ENCODE data around the gene ME3.
"Not testable (repeated sequence)": the region's sequence is repeated elsewhere in the genome, so short reads cannot be mapped to it uniquely, and the experiment has no call there.

ME3 gene

GRCh38 chr11:86575208-86575855 is 97.1 kb downstream of the ME3 start:
- 100% methylated on average over 3 of the region's 7 CpGs; no CpG with 5 or more reads in 1 of the 2 experiments for WGBS, 2 experiments (ENCODE audit: insufficient coverage in 2 of 2)
- H3K4me3 ChIP-seq (ENCODE audit: extremely low read depth, insufficient read depth, low read length, poor library complexity, severe bottlenecking) = no peak overlapping the region
- no peaks in the 10 kb centered on the region for H3K36me3 ChIP-seq (ENCODE audit: control insufficient read depth, insufficient read depth, low read length)
- peaks cover 20% of the 10 kb centered on the region for H3K4me1 ChIP-seq (ENCODE audit: control insufficient read depth, insufficient read depth, low read length, poor library complexity, severe bottlenecking)
- no peaks in the 10 kb centered on the region for H3K9me3 ChIP-seq (ENCODE audit: control insufficient read depth, low read length)
- no peak overlapping the region for H3K27ac ChIP-seq (ENCODE audit: low read depth, low read length, severe bottlenecking)

- H3K9me3 ChIP-seq (ENCODE audit: control insufficient read depth, low read length) = no peaks in the 10 kb centered on the region
- no peak overlapping the region for H3K4me3 ChIP-seq (ENCODE audit: extremely low read depth, insufficient read depth, low read length, poor library complexity, severe bottlenecking)
- H3K36me3 ChIP-seq (ENCODE audit: control insufficient read depth, insufficient read depth, low read length) = no peaks in the 10 kb centered on the region
- peaks cover 20% of the 10 kb centered on the region for H3K4me1 ChIP-seq (ENCODE audit: control insufficient read depth, insufficient read depth, low read length, poor library complexity, severe bottlenecking)
- 76 to 77% methylated on average over 5 of the region's 5 CpGs for WGBS, 2 experiments (ENCODE audit: insufficient coverage in 2 of 2)
- no peak overlapping the region for H3K27ac ChIP-seq (ENCODE audit: low read depth, low read length, severe bottlenecking)
These were observed 97.8 kb downstream of the ME3 start for GRCh38 chr11:86574493-86575207.

- WGBS, 2 experiments (ENCODE audit: insufficient coverage in 2 of 2) = 53 to 61% methylated on average over 5 of the region's 5 CpGs
- Histone ChIP-seq H3K27ac (ENCODE audit: low read depth, low read length, severe bottlenecking) (no peak overlapping the region), H3K9me3 (ENCODE audit: control insufficient read depth, low read length) (no peaks in the 10 kb centered on the region), H3K36me3 (ENCODE audit: control insufficient read depth, insufficient read depth, low read length) (no peaks in the 10 kb centered on the region), H3K4me1 (ENCODE audit: control insufficient read depth, insufficient read depth, low read length, poor library complexity, severe bottlenecking) (peaks cover 10% of the 10 kb centered on the region), H3K4me3 (ENCODE audit: extremely low read depth, insufficient read depth, low read length, poor library complexity, severe bottlenecking) (no peak overlapping the region)
These were observed 101.0 kb downstream of the ME3 start for GRCh38 chr11:86571273-86571948.

GRCh38 chr11:86570451-86570850 is 102.0 kb downstream of the ME3 start:
- Histone ChIP-seq H3K27ac (ENCODE audit: low read depth, low read length, severe bottlenecking) (no peak overlapping the region), H3K9me3 (ENCODE audit: control insufficient read depth, low read length) (no peaks in the 10 kb centered on the region), H3K36me3 (ENCODE audit: control insufficient read depth, insufficient read depth, low read length) (no peaks in the 10 kb centered on the region), H3K4me1 (ENCODE audit: control insufficient read depth, insufficient read depth, low read length, poor library complexity, severe bottlenecking) (peaks cover 6% of the 10 kb centered on the region), H3K4me3 (ENCODE audit: extremely low read depth, insufficient read depth, low read length, poor library complexity, severe bottlenecking) (no peak overlapping the region)
- WGBS, 2 experiments (ENCODE audit: insufficient coverage in 2 of 2) = 100% methylated on average over 1 of the region's 3 CpGs

- H3K36me3 ChIP-seq (ENCODE audit: control insufficient read depth, insufficient read depth, low read length) = no peaks in the 10 kb centered on the region
- H3K27ac ChIP-seq (ENCODE audit: low read depth, low read length, severe bottlenecking) = no peak overlapping the region
- H3K9me3 ChIP-seq (ENCODE audit: control insufficient read depth, low read length) = no peaks in the 10 kb centered on the region
- peaks cover 6% of the 10 kb centered on the region for H3K4me1 ChIP-seq (ENCODE audit: control insufficient read depth, insufficient read depth, low read length, poor library complexity, severe bottlenecking)
- WGBS, 2 experiments (ENCODE audit: insufficient coverage in 2 of 2) = 92 to 100% methylated on average over 4 of the region's 5 CpGs
- no peak overlapping the region for H3K4me3 ChIP-seq (ENCODE audit: extremely low read depth, insufficient read depth, low read length, poor library complexity, severe bottlenecking)
These were observed 102.4 kb downstream of the ME3 start for GRCh38 chr11:86570020-86570419.

- WGBS, 2 experiments (ENCODE audit: insufficient coverage in 2 of 2) = 94 to 96% methylated on average over 7 of the region's 7 CpGs
- Histone ChIP-seq H3K36me3 (ENCODE audit: control insufficient read depth, insufficient read depth, low read length) (no peaks in the 10 kb centered on the region), H3K4me3 (ENCODE audit: extremely low read depth, insufficient read depth, low read length, poor library complexity, severe bottlenecking) (no peak overlapping the region), H3K27ac (ENCODE audit: low read depth, low read length, severe bottlenecking) (no peak overlapping the region), H3K4me1 (ENCODE audit: control insufficient read depth, insufficient read depth, low read length, poor library complexity, severe bottlenecking) (no peaks in the 10 kb centered on the region), H3K9me3 (ENCODE audit: control insufficient read depth, low read length) (no peaks in the 10 kb centered on the region)
These were observed 103.3 kb downstream of the ME3 start for GRCh38 chr11:86569109-86569508.

- 44 to 83% methylated on average over 1 to 2 of the region's 2 CpGs for WGBS, 2 experiments (ENCODE audit: insufficient coverage in 2 of 2)
- Histone ChIP-seq H3K27ac (ENCODE audit: low read depth, low read length, severe bottlenecking) (no peak overlapping the region), H3K4me3 (ENCODE audit: extremely low read depth, insufficient read depth, low read length, poor library complexity, severe bottlenecking) (no peak overlapping the region), H3K4me1 (ENCODE audit: control insufficient read depth, insufficient read depth, low read length, poor library complexity, severe bottlenecking) (no peaks in the 10 kb centered on the region), H3K9me3 (ENCODE audit: control insufficient read depth, low read length) (peaks cover 9% of the 10 kb centered on the region), H3K36me3 (ENCODE audit: control insufficient read depth, insufficient read depth, low read length) (no peaks in the 10 kb centered on the region)
These were observed 106.6 kb downstream of the ME3 start for GRCh38 chr11:86565801-86566312.

- Histone ChIP-seq H3K27ac (ENCODE audit: low read depth, low read length, severe bottlenecking) (no peak overlapping the region), H3K9me3 (ENCODE audit: control insufficient read depth, low read length) (peaks cover 11% of the 10 kb centered on the region), H3K36me3 (ENCODE audit: control insufficient read depth, insufficient read depth, low read length) (no peaks in the 10 kb centered on the region), H3K4me1 (ENCODE audit: control insufficient read depth, insufficient read depth, low read length, poor library complexity, severe bottlenecking) (no peaks in the 10 kb centered on the region), H3K4me3 (ENCODE audit: extremely low read depth, insufficient read depth, low read length, poor library complexity, severe bottlenecking) (no peak overlapping the region)
- WGBS, 2 experiments (ENCODE audit: insufficient coverage in 2 of 2) = no CpG with 5 or more reads among the region's 1 CpG
These were observed 107.0 kb downstream of the ME3 start for GRCh38 chr11:86565388-86565787.

GRCh38 chr11:86562842-86563241 is 109.6 kb downstream of the ME3 start:
- not testable (repeated sequence) for H3K4me3 ChIP-seq (ENCODE audit: extremely low read depth, insufficient read depth, low read length, poor library complexity, severe bottlenecking); H3K27ac ChIP-seq (ENCODE audit: low read depth, low read length, severe bottlenecking); H3K36me3 ChIP-seq (ENCODE audit: control insufficient read depth, insufficient read depth, low read length)
- 90% methylated on average over 2 of the region's 2 CpGs; no CpG with 5 or more reads in 1 of the 2 experiments for WGBS, 2 experiments (ENCODE audit: insufficient coverage in 2 of 2)
- H3K9me3 ChIP-seq (ENCODE audit: control insufficient read depth, low read length) = peaks cover 11% of the 10 kb centered on the region
- H3K4me1 ChIP-seq (ENCODE audit: control insufficient read depth, insufficient read depth, low read length, poor library complexity, severe bottlenecking) = peaks cover 16% of the 10 kb centered on the region

- Histone ChIP-seq H3K4me3 (ENCODE audit: extremely low read depth, insufficient read depth, low read length, poor library complexity, severe bottlenecking) (no peak overlapping the region), H3K27ac (ENCODE audit: low read depth, low read length, severe bottlenecking) (peak overlapping the region; percentile 88), H3K9me3 (ENCODE audit: control insufficient read depth, low read length) (peaks cover 11% of the 10 kb centered on the region), H3K4me1 (ENCODE audit: control insufficient read depth, insufficient read depth, low read length, poor library complexity, severe bottlenecking) (peaks cover 16% of the 10 kb centered on the region), H3K36me3 (ENCODE audit: control insufficient read depth, insufficient read depth, low read length) (peaks cover 4% of the 10 kb centered on the region)
- WGBS, 2 experiments (ENCODE audit: insufficient coverage in 2 of 2) = 91 to 96% methylated on average over 2 to 7 of the region's 7 CpGs
These were observed 113.0 kb downstream of the ME3 start for GRCh38 chr11:86559311-86559945.

All from mesodermal cell (in vitro differentiated cells).